NCI-H2196 (cell line): ENCODE data around the gene GPC6.

Experiments
- DNase-seq: peaks from one replicate; lab custom pipeline; 2025; ENCODE audit not compliant: unreplicated experiment; lab: John Stamatoyannopoulos, UW

Gene GPC6

GRCh38 chr13:94079876-94080275 lies 853.3 kb downstream of the GPC6 start:
- DNase-seq: no peak

- DNase-seq: no peak
These were observed 853.9 kb downstream of the GPC6 start for GRCh38 chr13:94080527-94080926.

GRCh38 chr13:94087100-94087499 lies 860.5 kb downstream of the GPC6 start:
- no peak for DNase-seq

- no peak for DNase-seq
These were observed 862.1 kb downstream of the GPC6 start for GRCh38 chr13:94088742-94089141.

- no peak for DNase-seq
These were observed 864.3 kb downstream of the GPC6 start for GRCh38 chr13:94090773-94091480.

- no peak for DNase-seq
These were observed 867.2 kb downstream of the GPC6 start for GRCh38 chr13:94093652-94094315.

GRCh38 chr13:94109715-94110374 lies 883.2 kb downstream of the GPC6 start:
- DNase-seq: no peak

- no peak for DNase-seq
These were observed 885.6 kb downstream of the GPC6 start for GRCh38 chr13:94112227-94112626.

GRCh38 chr13:94112731-94113130 lies 886.1 kb downstream of the GPC6 start:
- no peak for DNase-seq

GRCh38 chr13:94113245-94113644 lies 886.6 kb downstream of the GPC6 start:
- no peak for DNase-seq

GRCh38 chr13:94114166-94114565 lies 887.6 kb downstream of the GPC6 start:
- no peak for DNase-seq

GRCh38 chr13:94115054-94115453 lies 888.4 kb downstream of the GPC6 start:
- no peak for DNase-seq

GRCh38 chr13:94119360-94119936 lies 892.8 kb downstream of the GPC6 start:
- no peak for DNase-seq

GRCh38 chr13:94120878-94121277 lies 894.3 kb downstream of the GPC6 start:
- DNase-seq: no peak

GRCh38 chr13:94121686-94122085 lies 895.1 kb downstream of the GPC6 start:
- no peak for DNase-seq

- DNase-seq: no peak
These were observed 895.8 kb downstream of the GPC6 start for GRCh38 chr13:94122300-94122915.

GRCh38 chr13:94123557-94123956 lies 897.0 kb downstream of the GPC6 start:
- no peak for DNase-seq

- no peak for DNase-seq
These were observed 901.8 kb downstream of the GPC6 start for GRCh38 chr13:94128430-94128829.

- DNase-seq: no peak
These were observed 902.9 kb downstream of the GPC6 start for GRCh38 chr13:94129490-94129894.

- DNase-seq: no peak
These were observed 912.2 kb downstream of the GPC6 start for GRCh38 chr13:94138831-94139230.

- no peak for DNase-seq
These were observed 912.9 kb downstream of the GPC6 start for GRCh38 chr13:94139393-94139995.
